SHP77 (cell line): ENCODE results near the gene CCAR1.
A peak's percentile ranks its signal among the peaks of the same experiment; 100 is the strongest.
"Not testable (repeated sequence)": the region's sequence is repeated elsewhere in the genome, so short reads cannot be mapped to it uniquely, and the experiment has no call there.

Source experiments
- DNase-seq, 2 experiments: peaks; one replicate each; lab custom pipeline; 2025; lab: John Stamatoyannopoulos, UW

Gene CCAR1

DNA sequence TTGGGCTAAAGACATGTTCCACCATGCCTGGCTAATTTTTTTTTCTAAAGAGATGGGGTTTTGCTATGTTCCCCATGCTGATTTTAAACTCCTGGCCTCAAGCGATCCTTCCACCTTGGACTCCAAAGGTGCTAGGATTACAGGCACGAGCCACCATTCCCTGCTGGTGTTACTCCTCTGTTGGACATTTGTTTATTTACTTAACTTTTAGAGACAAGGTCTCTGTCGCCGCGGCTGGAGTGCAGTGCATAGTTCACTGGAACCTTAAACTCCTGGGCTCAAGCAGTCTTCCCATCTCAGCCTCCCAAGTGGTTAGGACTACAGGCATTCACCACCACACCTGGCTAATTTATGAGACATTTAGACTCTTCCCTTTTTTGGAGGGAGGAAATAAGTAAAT is 38.9 kb downstream of the CCAR1 start:
- DNase-seq: no peak

DNA sequence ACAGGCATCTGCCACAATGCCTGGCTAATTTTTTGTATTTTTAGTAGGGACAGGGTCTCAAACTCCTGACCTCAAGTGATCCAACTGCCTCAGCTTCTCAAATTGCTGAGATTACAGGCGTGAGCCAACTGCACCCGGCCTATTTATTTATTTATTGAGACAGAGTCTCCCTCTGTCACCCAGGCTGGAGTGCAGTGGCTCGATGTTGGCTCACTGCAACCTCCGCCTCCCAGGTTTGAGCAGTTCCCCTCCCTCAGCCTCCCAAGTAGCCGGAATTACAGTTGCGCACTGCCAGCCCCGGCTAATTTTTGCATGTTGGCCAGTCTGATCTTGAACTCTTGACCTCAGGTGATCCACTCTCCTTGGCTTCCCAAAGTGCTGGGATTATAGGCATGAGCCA is 46.4 kb downstream of the CCAR1 start:
- not testable (repeated sequence) for DNase-seq

DNA sequence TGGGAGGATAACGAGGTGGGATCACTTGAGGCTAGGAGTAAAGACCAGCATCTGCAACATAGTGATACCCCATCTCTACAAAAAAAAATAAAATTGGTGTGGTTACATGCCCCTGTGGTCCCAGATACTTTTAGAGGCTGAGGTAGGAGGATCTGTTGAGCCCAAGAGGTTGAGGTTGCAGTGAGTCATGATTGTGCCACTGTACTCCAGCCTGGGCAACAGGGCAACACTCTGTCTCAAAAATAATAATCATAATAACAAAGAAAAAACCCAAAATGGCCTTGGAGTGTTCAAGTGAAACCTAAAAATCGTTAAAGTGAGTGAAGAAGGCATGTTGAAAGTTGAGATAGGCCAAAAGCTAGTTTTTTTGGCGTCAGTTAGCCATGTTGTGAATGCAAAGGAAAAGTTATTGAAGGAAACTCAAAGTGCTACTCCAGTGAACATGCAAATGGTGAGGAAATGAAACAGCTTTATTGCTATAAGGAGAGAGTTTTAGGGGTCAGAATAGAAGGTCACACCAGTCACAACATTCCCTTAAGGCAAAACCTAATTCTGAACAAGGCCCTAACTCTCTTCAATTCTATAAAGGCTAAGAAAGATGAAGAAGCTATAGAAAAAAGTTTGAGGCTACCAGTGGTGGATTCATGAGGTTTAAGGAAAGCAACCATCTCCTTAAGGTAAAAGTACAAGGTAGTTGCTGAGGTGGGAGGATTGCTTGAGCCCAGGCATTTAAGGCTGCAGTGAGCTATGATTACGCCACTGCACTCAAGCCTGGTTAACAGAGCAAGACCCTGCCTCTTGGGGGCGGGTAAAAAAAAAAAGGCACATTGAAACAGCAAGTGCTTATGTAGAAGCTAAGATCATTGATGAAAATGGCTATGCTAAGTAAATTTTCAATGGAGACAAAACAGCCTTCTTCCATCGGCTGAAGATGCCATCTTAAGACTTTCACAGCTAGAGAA is 60.9 kb downstream of the CCAR1 start:
- DNase-seq: no peak

DNA sequence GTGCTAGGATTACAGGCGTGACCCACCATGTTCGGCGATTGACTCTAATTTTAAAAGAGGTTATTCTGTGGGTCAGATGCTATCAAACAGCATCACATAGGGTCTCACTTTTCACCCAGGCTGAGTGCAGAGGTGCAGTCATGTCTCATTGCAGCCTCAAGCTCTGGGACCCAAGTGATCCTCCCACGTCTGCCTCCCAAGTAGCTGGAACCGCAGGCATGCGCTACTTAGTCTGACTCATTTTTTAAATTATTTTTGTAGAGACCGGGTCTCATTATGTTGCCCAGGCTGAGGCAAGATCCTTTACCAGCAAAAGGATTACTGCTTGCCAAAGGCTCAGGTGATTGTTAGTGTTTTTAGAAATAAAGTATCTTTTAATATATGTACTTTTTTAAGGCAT is 63.4 kb downstream of the CCAR1 start:
- DNase-seq: no peak

DNA sequence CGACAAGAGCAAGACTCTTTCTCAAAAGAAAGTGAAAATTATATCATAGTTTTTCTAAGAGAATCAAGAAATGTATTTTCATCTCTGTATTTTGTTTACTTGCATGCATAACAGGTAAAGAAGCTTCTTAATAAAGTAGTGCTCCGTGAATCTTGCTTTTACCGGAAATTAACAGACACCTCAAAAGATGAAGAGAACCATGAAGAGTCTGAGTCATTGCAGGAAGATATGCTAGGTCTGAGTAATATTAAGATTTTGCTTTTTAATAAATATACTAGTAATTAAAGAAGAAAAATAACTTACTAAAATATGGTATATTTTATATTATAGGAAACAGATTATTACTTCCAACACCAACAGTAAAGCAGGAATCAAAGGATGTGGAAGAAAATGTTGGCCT is 66.8 kb downstream of the CCAR1 start:
- DNase-seq: no peak

DNA sequence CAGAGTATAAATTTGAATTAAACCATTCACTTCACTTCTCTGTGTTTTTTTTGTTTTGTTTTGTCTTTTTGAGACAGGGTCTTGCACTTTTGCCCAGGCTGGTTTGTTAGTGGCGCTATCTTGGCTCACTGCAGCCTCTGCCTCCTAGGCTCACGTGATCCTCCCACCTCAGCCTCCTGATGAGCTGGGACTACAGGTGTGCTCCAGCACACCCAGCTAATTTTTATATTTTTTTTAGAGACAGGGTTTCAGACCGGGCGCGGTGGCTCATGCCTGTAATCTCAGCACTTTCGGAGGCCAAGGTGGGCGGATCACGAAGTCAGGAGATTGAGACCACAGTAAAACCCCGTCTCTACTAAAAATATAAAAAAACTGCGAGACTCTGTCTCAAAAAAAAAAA is 69.4 kb downstream of the CCAR1 start:
- no peak for DNase-seq

DNA sequence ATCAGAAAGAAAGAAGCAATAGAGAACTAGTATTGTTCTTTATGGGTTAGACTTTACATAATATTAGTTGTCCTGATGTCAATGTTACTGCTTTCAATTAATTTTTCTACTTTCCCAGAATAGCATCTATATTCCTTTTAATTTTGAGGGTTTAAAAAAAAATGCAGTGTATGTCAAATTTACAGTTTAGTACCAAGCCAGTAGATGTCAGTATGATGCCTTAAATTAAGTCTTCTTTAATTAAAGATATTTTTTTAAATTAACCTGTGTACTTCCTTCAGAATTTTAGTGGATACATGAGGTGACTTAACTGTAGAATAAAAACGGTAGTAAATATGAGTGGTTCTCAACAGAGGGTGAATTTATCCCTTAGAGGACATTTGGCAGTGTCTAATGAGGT is 71.1 kb downstream of the CCAR1 start:
- DNase-seq: no peak

DNA sequence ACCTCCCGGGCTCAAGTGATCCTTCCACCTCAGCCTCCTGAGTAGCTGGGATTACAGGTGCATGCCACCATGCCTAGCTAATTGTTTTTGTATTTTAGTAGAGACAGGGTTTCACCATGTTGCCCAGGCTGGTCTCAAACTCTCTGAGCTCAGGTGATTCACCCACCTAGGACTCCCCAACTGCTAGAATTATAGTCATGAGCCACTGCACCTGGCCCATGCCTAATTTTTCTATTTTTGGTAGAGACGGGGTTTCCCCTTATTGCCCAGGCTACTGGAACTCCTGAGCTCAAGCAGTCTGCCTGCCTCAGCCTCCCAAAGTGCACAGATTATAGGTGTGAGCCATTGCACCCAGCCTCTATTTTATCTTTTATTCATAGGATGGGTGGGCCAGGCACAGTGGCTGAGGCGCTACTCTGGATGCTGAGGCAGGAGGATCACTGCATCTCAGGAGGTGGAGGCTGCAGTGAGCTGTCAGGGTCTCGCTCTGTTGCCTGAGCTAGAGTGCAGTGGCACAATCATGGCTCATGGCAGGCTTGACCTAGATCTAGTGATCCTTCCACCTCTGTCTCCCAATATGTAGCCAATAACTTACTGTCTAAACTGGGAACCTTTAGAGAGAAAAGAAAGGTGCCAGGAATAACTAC is 75.0 kb downstream of the CCAR1 start:
- DNase-seq: no peak

DNA sequence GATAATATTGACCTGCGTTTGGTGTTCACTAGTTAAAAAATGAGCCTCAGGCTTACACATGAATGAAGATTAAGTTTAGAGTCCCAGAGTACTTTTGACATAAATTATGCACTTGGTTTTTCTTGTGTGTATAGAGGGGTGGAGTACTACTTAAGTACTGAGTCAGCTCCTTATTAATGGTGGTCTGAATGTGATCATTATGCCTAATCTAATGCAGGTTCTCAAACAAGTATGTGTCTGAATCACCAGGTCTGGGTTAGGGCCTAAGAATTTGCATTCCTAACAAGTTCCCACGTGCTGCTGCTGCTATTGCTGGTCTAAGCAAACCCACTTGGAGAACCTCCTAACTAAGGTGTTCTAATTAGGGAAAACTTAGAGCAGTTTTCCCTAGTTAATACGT is 75.6 kb downstream of the CCAR1 start:
- DNase-seq: no peak

DNA sequence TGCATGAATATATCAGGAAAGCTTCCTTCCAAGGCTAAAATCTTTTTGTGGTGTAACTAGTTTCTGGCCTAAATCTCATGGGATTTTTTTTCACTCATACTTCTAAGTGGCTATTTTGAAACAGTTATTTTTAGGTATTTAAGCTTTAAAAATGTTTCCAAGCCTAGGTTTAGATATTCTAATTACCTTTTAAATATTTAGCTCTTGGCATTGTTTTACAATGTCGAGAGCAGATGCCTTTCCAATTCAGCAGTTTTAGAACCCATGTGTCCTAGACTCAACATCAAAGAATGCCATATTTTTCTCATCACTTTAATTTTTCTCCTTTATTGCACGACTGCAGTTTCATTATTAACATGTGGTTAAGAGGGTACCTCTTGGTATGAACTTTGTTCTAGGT is 79.2 kb downstream of the CCAR1 start:
- DNase-seq: no peak

DNA sequence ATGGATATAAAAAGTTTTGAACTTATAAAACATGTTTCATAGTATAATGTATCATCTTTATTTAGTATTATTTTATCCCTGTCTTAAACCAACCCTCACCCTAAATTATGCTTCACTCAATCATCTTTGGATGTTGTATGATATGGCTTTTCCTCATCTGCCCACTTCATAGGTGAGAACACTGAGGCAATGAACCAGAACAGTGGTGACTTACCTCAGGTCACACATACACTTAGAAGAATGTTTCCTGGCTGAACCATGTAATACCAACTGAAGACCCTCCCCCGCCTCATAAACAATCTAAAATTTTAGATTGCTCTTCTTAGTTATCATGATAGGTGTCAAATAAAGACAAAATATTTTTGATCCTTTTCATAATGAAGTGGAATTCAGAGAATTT is 83.7 kb downstream of the CCAR1 start:
- DNase-seq: no peak

DNA sequence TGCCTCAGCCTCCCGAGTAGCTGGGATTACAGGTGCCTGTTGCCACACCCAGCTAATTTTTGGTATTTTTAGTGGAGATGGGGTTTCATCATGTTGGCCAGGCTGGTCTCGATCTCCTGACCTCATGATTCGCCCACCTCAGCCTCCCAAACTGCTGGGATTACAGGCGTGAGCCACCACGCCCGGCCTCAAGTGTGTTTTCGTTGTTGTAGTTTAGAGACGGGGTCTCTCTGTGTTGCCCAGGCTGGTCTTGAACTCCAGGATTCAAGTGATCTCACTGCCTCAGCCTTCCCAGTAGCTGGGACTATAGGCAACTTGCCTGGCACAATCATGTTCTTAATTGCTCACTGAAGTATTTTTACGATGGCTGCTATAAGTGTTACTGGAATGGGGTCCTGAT is 89.8 kb downstream of the CCAR1 start:
- not testable (repeated sequence) for DNase-seq

DNA sequence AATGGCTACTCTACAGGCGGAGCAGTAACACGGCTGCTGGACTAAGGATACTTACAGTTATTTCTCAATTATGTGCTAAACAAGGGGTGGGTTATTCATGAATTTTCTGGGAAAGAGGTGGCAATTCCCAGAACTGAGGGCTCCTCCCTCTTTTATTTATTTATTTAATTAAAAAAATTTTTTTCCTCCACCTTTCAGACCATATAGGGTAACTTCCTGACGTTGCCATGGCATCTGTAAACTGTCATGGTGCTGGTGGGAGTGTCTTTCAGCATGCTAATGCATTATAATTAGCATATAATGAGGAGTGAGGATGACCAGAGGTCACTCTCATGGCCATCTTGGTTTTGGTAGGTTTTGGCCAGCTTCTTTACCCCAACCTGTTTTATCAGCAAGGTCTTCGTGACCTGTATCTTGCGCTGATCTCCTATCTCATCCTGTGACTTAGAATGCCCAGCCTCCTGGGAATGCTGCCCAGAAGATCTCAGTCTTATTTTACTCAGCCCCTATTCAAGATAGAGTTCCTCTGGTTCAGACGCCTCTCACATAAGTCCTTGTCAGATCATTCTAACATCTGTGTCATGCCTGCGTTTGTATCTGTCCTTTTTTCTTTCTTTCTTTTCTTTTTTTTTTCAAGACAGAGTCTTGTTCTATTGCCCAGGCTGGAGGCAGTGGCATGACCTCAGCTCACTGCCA is 90.4 kb downstream of the CCAR1 start:
- no peak for DNase-seq

DNA sequence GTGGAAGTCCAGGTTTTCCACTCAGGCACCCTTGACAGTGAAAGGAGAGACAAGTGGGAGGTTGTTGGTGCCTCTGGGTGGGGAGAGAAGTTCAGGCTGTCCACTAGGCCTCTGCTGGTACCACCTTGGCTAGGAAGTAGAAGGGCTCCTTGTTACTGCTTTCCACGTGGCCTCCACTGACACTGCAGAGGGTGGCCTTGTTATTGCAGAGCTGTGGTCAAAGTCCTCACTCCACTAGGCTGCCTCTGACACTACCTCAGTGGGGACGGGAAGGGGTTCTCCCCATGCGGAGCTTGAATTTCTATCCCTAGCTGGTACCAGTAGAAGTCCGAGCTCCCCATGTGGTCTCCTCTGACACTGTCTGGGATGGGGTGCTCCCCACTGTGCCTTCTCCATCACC is 91.4 kb downstream of the CCAR1 start:
- DNase-seq: no peak

DNA sequence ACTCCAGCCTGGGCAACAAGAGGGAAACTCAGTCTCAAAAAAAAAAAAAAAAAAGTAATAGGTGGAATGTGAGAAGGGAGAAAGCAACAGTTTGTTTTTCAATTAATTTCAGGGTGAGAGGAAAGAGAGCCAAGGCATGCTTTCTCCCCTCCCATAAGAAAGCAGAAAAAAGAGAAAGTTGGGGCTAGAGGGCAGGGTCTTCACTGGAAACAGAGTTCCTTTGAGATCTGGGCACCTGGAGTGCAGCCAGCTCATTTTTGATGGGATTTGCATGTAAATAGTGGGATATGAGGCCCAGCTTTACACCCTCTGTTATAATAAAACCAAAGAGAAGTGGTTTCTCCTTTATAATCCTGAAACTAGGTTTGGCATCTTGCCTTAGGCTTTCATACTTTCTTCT is 92.5 kb downstream of the CCAR1 start:
- no peak for DNase-seq

DNA sequence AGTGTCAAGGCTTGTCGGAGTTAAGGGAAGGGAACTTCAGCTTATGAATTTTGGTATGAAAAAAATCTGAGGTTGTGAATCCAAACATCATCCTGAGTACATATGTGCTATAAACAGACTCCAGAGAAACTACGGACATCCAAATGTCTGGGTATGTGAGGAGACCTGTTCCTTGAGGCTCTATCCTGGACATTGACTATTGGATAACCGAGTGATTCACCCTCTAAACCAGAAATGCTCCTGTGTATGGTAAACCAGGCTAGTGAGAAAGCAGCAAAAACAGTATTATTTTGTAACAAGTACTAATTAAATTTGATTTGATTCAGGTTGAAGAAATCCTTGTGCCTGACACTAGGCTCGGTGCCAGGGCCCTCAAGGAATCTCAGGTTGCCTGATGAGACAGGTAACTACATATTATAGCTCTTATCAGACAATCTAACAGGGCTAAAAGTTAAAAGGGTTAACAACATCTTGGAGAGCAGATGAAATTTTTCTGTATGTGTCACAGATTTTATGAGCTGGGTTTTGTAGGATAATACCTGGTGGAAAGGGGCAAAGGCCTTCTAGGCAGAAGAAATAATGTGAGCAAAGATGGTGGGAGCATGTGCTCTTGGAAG is 95.9 kb downstream of the CCAR1 start:
- no peak for DNase-seq

DNA sequence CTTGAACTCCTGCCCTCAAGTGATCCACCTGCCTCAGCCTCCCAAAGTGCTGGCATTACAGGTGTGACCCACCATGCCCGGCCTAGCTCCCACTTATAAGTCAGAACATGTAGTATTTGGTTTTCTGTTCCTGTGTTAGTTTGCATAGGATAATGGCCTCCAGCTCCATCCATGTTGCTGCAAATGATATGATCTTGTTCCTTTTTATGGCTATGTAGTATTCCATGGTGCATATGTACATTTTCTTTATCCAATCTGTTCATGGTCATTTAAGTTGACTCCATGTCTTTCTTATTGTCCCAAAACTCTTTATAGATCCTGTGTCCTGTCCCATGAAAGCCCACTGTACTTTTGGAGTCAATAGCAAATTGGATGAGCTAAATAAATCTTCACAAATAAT is 99.3 kb downstream of the CCAR1 start:
- not testable (repeated sequence) for DNase-seq

DNA sequence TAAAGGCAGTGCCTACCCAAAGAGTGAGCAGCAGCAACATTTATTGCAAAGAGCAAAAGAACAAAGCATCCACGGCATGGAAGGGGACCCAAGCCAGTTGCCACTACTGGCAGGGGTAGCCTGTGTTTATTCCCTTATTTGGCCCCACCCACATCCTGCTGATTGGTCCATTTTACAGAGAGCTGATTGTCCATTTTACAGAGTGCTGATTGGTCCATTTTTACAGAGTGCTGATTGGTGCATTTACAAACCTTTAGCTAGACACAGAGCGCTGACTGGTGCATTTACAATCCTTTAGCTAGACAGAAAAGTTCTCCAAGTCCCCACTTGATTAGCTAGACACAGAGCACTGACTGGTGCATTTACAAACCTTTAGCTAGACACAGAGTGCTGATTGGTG is 101.6 kb downstream of the CCAR1 start:
- DNase-seq: not testable (repeated sequence)

DNA sequence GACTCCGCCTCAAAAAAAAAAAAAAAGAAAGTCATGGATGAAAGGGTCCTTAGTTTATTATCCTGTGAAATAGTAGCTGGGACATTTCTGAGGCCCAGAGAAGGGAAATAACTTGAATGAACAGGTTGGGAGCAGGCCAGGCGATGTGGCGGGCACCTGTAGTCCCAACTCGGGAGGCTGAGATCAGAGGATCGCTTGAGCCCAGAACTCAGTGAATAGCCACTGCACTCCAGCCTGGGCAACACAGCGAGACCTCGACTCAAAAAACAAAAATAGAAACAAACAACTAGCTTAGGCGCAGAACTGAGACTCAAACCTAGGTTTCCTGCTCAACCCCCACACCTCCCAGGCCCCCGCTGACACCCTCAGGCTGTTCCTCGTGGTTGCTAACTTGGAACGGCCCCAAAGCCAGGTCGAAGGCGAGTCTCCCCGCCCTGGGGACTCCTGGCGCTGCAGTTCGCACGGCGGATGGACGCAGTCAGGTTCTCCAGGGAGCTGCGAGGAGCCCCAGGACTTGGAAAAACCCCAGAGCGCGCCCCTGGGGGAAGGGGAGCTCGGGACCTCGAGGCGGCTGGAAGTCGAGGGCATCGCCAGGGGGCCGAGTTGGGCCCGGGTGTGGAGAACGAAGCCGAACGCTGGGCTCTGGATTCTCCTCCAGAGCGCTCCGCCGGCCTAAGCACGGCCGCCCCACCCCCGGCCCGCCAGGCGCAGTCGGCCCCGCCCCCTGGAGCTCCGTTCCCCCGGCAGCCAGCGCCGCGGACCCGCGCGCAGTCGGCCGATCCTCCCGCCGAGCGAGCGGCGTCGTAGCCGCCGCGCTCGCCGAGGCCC is 105.9 kb downstream of the CCAR1 start, which contains the start of gene STOX1:
TSS of gene STOX1 (plus strand) at position 768 of the 828 bp plus-strand sequence. CDS start 93 bp downstream, outside the sequence.
- DNase-seq: peak; percentile 12 to 41

DNA sequence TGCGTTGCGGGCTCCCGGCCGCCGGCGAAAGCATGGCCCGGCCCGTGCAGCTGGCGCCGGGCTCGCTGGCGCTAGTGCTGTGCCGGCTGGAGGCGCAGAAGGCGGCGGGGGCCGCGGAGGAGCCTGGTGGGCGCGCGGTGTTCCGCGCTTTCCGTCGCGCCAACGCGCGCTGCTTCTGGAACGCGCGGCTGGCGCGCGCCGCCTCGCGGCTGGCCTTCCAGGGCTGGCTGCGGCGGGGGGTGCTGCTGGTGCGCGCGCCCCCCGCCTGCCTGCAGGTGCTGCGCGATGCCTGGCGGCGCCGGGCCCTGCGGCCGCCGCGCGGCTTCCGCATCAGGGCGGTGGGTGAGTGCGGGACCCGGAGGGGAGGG is 106.5 kb downstream of the CCAR1 start:
- DNase-seq: not testable (repeated sequence)

DNA sequence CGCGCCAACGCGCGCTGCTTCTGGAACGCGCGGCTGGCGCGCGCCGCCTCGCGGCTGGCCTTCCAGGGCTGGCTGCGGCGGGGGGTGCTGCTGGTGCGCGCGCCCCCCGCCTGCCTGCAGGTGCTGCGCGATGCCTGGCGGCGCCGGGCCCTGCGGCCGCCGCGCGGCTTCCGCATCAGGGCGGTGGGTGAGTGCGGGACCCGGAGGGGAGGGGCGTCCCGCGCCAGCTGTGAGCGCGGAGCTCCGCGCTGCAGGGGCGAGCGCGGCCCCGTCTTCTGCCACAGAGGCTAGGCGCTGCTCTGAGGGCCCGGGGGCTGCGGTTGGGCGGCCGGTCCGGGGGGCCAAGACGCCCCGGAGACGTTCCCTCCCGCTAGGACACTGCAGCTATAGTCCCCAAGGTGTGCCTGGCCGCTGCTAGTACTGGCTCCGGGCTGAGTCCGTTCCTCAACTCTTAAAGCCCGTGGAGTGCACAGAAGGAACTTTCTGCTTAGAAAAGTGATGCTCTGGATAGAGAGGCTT is 107.1 kb downstream of the CCAR1 start:
- not testable (repeated sequence) for DNase-seq
